ENCODE measurements around the gene ATP6AP2.
"Not testable (repeated sequence)": the region's sequence is repeated elsewhere in the genome, so short reads cannot be mapped to it uniquely, and the experiment has no call there.

Gene ATP6AP2

GRCh38 chrX:40580537-40581335 lies at the start of gene ATP6AP2:
Gene ATP6AP2, plus strand, starts transcription at chrX:40580970. Its CDS starts 96 bp downstream, at chrX:40581066.
- peak; percentile 91 for DNase-seq (ENCODE audit: low spot score)

- DNase-seq (ENCODE audit: low spot score), result no peak
These were observed 49.5 kb upstream of the ATP6AP2 start for GRCh38 chrX:40531056-40531826.

- DNase-seq (ENCODE audit: low spot score), result no peak
These were observed 43.5 kb upstream of the ATP6AP2 start for GRCh38 chrX:40537310-40537709.

- no peak for DNase-seq (ENCODE audit: low spot score)
These were observed 42.4 kb upstream of the ATP6AP2 start for GRCh38 chrX:40538406-40538805.

GRCh38 chrX:40539214-40540142 lies 41.3 kb upstream of the ATP6AP2 start:
- DNase-seq (ENCODE audit: low spot score), result no peak

- no peak for DNase-seq (ENCODE audit: low spot score)
These were observed 38.6 kb upstream of the ATP6AP2 start for GRCh38 chrX:40542208-40542607.

GRCh38 chrX:40542972-40543371 lies 37.8 kb upstream of the ATP6AP2 start:
- no peak for DNase-seq (ENCODE audit: low spot score)

GRCh38 chrX:40543661-40544328 lies 37.0 kb upstream of the ATP6AP2 start:
- peak; percentile 38 for DNase-seq (ENCODE audit: low spot score)

GRCh38 chrX:40544343-40545266 lies 36.2 kb upstream of the ATP6AP2 start:
- DNase-seq (ENCODE audit: low spot score), result no peak

- no peak for DNase-seq (ENCODE audit: low spot score)
These were observed 33.9 kb upstream of the ATP6AP2 start for GRCh38 chrX:40546870-40547269.

GRCh38 chrX:40550066-40550465 lies 30.7 kb upstream of the ATP6AP2 start:
- peak; percentile 79 for DNase-seq (ENCODE audit: low spot score)

- DNase-seq (ENCODE audit: low spot score), result no peak
These were observed 28.0 kb upstream of the ATP6AP2 start for GRCh38 chrX:40552768-40553167.

GRCh38 chrX:40558590-40558989 lies 22.2 kb upstream of the ATP6AP2 start:
- DNase-seq (ENCODE audit: low spot score), result no peak

GRCh38 chrX:40563784-40564183 lies 17.0 kb upstream of the ATP6AP2 start:
- no peak for DNase-seq (ENCODE audit: low spot score)

GRCh38 chrX:40564447-40564846 lies 16.3 kb upstream of the ATP6AP2 start:
- DNase-seq (ENCODE audit: low spot score), result no peak

- no peak for DNase-seq (ENCODE audit: low spot score)
These were observed 10.2 kb upstream of the ATP6AP2 start for GRCh38 chrX:40570346-40571093.

- DNase-seq (ENCODE audit: low spot score), result not testable (repeated sequence)
These were observed 9.6 kb upstream of the ATP6AP2 start for GRCh38 chrX:40571164-40571563.

- DNase-seq (ENCODE audit: low spot score), result no peak
These were observed 9.2 kb upstream of the ATP6AP2 start for GRCh38 chrX:40571600-40571999.

GRCh38 chrX:40573763-40574162 lies 7.0 kb upstream of the ATP6AP2 start:
- peak; percentile 21 for DNase-seq (ENCODE audit: low spot score)

GRCh38 chrX:40575411-40575810 lies 5.4 kb upstream of the ATP6AP2 start:
- not testable (repeated sequence) for DNase-seq (ENCODE audit: low spot score)

Measured in D341Med (cell line).